D721Med (cell line): Measurements from ENCODE around the gene TMEM168.
"Not testable (repeated sequence)": the region's sequence is repeated elsewhere in the genome, so short reads cannot be mapped to it uniquely, and the experiment has no call there.

Experiments used
- DNase-seq: peaks from one replicate; pipeline ENCODE4 v3.0.0; 2011; ENCODE audit warnings: low spot score; ENCODE audit not compliant: insufficient read length
- FAIRE-seq: peaks from 2 replicates; lab custom pipeline; 2011; peaks lifted over from hg19 to GRCh38; lab: Jason Lieb, UNC
- TF ChIP-seq, protein P1 (sequence below): IDR thresholded peaks from 2 replicates; pipeline ENCODE4 v1.5.1; 2012; ENCODE audit warnings: mild to moderate bottlenecking, control low read depth; ENCODE audit not compliant: insufficient read depth; ENCODE audit errors: missing control alignments

The TMEM168 gene

DNA sequence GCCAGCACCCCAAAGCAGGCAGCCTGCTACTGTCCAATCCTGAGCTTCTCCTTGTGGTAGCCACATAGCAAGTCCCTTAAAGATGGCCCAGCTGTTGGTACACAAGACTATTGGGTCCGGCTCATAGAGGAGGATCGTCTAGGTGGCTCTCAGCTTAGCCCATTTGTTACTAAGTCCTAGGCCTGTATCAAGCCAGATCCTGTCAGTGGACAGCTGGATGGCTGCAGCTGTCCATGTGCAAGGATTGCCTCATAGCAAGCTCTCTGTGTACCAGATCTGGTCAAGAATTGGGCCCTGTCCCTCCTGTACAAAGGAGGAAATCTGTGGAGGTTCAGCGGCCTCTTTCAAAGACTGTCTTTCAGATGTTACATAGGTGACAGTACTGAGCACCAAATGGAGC, 12.2 kb upstream of the TMEM168 start:
- TF ChIP-seq, protein P1, sequence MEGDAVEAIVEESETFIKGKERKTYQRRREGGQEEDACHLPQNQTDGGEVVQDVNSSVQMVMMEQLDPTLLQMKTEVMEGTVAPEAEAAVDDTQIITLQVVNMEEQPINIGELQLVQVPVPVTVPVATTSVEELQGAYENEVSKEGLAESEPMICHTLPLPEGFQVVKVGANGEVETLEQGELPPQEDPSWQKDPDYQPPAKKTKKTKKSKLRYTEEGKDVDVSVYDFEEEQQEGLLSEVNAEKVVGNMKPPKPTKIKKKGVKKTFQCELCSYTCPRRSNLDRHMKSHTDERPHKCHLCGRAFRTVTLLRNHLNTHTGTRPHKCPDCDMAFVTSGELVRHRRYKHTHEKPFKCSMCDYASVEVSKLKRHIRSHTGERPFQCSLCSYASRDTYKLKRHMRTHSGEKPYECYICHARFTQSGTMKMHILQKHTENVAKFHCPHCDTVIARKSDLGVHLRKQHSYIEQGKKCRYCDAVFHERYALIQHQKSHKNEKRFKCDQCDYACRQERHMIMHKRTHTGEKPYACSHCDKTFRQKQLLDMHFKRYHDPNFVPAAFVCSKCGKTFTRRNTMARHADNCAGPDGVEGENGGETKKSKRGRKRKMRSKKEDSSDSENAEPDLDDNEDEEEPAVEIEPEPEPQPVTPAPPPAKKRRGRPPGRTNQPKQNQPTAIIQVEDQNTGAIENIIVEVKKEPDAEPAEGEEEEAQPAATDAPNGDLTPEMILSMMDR, result no peak
- no peak for FAIRE-seq
- no peak for DNase-seq

DNA sequence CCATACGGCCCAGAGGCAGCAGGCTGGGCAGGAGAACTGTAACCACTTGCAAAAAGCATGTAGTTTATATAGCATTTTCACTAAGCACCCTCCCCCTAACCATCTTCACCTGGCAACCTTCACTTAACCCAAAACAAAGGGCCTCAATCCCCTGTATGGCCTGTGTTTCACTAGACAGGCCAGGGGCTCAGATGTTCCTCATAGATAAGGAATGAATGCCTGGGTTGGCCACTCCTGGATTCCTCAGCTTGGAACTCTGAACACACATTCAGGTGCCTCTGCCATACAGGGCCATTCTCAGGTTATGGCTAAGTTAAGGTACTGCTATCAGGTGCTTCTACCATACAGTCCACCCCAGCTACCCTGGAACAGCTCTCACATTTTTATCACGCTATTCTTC, 10.3 kb upstream of the TMEM168 start:
- TF ChIP-seq, protein P1, result no peak
- FAIRE-seq, result no peak

DNA sequence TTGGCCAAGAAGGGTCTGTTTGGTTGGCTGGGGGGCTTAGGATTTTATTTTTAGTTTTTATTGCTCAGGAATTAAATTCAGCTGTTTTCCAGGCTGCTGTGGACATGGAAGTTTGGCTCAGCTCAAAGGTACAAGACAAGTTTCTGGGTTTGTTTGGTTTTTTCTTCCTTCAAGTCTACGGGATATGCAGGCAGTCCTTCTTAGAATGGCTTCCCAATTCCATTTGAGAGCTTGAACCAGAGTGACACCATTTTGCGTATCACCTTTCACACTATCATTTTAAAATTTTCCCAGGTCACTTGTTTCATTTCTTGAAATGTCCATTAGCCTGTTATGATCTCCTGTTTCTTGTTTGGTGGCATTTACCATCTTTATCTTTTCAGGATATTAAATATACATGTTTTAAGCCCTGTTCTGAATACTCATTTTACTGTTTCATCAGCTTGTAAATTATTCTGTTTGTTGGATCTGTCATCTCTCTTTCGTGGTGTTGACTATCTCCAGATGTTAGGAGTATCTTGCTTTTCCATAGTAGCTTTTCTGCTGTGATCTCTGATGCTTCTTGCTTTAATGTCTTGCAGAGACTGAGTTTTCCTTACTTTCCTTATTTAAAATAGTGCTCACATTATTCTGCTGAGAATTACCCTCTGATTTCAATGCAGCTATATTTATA, 9.4 kb upstream of the TMEM168 start:
- no peak for DNase-seq
- FAIRE-seq, result no peak
- TF ChIP-seq, protein P1, result no peak

More for the DNA sequence above, 10.3 kb upstream of the TMEM168 start:
- no peak for DNase-seq

DNA sequence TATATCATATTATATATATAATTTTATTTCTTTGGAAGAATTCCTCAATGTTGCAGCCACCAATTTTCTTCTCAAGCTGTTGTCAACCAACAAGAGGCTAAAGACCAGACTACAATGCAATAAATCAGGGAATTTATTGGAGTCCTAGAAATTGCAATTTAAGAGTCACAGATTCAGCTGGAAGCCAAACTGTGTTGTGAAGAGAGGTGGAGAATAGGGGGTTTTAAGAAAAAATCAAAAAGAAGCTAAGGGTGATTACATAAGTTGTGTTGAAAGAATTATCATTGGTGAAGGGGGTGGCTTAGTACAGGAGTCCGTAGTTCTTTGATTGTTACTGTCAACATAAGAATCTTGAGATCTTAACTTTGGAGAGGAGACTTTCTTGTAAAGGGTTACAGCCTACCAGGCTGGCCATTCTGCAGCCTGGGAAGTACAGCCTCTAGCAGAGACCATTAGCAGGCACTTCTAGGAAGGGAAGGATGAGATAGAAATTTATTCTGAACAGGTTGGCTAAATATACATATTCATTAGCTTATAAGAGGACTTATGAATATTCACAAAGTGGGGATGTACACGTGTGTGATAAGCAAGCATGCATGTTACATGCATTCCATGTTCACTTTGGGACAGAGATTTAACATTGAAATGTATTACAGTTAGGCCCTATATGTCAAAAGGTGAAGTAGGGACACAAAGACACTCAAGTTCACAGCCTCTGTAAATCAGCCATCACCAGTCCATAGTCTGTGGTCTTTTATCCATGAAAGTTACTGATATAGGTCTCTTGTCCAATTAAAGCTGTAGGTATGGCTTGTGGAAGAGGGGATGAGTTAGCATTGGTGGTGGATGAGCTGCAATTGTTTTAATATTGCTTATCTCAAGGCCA, 8.3 kb upstream of the TMEM168 start:
- no peak for FAIRE-seq
- DNase-seq, result no peak
- TF ChIP-seq, protein P1, result no peak

DNA sequence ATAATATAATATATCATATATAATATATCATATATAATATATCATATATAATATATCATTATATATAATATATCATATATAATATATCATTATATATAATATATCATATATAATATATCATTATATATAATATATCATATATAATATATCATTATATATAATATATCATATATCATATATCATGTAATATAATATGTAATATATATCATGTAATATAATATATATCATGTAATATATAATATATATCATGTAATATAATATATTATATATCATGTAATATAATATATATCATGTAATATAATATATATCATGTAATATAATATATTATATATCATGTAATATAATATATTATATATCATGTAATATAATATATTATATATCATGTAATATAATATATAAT, 6.4 kb upstream of the TMEM168 start:
- not testable (repeated sequence) for DNase-seq, FAIRE-seq

DNA sequence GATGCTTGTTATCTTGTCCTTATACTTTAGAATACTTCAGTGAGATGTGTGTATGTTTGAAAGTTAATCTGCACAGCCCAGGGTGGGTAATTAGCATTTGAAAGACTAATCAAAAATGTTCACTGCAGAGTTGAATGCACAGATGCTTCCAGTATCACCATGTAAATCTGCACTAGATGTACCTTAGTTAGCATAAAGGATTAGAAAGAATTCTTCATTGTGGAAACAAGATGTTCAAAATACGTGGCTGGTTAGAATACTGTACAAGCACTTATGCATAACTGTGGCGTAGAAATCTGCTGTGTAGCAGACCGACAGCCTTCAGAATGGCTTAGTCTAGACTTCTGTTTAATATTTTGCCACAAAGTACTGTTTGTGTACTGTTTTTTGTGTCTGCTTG, 2.2 kb upstream of the TMEM168 start:
- DNase-seq (no peak), FAIRE-seq (no peak)
- TF ChIP-seq, protein P1, result no peak

DNA sequence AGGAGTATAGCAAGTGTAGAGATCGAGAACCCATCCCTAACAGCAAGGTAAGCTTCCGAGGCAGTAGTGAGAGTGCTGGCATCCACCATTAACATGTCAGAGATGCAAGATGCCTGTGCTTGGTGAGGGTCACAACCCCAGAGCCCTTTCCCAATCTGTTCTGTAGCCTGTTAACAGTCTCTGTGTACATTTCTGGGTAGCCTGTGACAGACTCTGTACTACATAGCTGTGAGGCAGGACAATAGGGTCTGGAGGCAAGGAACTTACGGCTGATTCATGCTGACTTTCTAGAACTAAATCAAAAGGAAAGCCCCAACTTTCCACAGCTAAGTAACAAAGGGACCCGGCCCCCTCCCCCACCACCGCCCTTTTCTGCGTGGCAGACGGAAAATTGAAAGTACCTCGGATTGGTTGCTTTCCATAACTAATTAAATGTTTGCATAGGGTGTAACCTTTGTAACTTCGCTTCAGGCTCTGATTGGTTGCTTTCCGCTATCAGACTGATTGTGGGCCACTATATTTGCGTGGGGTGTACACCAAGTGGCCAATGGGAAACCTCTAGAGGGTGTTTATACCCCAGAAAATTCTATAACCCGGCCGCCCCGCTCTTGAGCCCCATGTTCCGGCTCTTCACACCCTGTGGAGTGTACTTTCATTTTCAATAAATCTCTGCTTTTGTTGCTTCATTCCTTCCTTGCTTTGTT, 1.4 kb upstream of the TMEM168 start:
- FAIRE-seq (no peak), DNase-seq (no peak)
- TF ChIP-seq, protein P1, result no peak
